GM18526 (cell line): ENCODE measurements around the gene RASL10B.

Source experiments
- POLR2A ChIP-seq: IDR thresholded peaks from 3 replicates; pipeline ENCODE4 v1.6.1; 2011; ENCODE audit not compliant: insufficient read length; ENCODE audit errors: extremely low read depth

The RASL10B gene

DNA sequence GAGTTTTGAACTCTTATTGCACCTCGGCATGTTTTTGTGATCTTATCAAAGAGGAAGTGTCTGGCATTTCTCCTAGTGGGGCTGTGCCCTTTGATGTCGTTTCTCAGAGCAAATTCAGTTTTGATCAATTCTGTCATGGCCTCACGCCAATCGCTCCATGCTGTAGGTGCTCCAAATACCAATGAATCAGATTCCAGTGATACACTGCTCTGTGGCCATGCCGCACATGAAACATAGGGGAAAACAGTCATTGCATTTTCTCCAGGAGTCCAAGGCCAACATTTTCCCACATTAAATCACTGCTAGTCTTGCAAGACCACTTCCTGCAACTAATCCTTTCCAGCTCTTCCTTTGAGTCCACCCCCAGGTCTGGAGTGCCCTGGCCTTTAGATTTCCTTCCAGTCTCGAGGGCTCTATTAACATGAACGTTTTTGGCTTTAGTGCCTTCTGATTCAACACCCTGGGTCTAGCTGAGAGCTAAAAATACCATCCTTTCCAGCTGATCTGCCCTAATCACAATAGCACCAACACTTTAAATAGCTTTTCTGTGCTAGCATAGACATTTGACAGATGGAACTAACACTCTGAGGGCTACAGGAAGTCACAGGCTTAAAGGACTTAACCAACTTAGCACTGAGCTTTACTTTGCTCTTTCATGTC, 18.2 kb upstream of the RASL10B start:
- TF ChIP-seq POLR2A: no peak

DNA sequence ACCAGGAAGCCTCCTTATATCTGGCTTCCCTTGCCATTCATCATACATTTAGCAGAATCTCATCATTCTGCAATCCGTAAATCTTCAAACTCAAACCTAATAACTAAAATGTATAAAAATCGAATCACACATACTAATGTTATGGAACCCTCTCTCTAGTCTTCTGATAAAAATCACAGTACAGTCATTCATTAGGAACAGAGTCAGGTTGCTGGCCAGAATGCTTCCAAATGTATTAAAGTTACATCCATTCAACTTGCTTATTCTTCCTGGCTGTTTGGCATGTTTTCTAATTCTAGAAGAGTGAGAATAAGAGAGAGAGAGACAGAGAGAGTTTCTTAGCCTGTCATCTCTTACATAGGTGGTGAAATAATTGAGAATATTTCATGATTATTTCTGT, 16.5 kb upstream of the RASL10B start:
- TF ChIP-seq POLR2A: no peak

DNA sequence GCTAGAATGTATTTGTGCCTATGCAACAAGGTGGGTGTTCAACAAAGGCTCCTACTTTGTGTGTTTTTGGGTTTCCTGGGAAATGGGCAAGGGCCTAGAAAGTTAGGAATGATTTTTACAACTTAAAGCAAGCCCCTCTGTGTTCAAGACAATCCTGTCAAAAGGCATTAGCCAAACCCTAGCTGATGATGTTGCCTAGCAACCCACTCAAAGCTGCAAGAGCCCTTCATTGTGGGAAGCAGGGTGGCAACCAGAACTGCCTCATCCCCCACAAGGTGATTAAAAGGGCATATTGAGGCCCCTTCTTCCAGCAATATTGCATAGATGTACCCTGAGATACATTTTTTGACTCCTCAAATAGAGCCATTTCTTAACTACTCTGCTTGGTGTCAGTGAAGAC, 16.0 kb upstream of the RASL10B start:
- no peak for TF ChIP-seq POLR2A

DNA sequence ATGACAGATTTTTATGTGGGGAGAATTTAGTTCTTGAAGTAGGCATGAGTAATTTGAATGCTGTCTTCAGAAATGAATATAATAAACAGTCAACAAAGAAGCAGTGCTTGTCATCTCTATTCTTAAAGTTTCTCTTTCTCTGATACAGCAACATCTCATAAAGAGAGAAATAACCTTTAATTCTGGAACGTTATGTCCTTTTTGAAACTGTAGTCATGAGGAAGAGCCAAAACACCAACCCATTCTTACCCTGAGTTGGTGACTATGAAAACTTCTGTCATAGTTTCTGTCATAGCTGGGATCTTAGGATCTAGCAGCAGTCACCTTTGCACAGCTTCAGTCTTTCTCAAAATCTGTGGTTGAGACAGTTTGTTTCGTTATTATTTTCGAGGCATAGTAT, 15.3 kb upstream of the RASL10B start:
- TF ChIP-seq POLR2A: no peak

DNA sequence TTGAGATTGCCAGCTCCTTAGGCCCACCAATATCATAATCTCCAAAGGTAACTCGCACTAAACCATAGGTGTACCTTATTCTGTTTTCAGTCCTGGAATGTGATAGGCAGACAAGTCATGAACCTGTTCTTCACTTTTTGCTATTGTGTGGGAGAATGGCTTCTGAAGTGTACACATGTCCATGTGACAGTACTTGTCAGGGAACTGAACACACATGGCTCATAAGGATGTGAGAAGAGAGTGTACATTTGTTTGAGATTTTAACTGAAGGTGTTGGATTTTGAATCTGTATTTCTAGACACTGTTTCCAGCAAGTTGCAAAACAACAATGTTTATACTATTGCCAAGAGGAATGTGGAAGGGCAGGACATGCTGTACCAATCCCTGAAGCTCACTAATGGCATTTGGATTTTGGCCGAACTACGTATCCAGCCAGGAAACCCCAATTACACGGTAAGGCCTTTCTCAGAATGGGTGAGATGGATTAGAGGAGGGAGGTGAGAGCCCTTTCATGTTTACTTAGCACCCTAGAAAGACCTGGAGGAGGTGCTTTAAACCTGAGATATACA, 14.5 kb upstream of the RASL10B start:
- TF ChIP-seq POLR2A: no peak

DNA sequence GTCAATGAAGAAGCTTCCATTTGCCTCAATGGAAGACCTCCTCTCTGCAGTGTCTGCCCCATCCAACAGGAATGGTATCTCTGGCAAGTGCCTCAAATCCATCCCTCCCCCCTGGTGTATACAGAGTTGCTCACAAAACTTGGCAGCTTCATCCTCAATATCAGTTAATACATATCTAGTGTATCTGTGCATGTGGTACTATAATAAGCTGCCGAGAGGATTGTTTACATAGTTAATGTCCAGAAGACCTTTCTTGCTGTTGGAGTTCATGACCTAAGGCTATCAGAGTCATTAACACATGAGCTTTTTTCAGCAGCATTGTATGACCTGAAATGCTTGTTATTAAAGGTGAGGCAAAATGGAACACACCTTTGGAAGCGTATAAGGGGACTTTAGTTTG, 14.0 kb upstream of the RASL10B start:
- no peak for TF ChIP-seq POLR2A

DNA sequence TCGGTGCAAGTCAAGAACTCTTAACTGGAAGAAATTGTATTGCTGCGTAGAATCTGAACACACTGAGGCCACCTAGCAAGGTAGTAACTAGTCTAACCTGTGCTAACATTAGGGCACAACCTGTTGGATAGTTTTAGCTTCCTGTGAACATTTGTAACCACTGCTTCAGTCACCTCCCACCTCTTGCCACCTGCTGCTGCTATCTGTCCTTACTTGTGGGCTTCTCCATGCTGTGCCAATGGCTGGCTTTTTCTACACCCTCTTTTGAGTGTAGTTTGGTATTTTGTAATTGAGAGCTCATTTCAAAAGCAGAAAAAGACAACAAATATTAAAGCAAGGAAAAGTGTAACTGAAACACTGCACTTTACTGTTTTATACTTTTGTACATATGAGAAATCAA, 7.7 kb upstream of the RASL10B start:
- no peak for TF ChIP-seq POLR2A

DNA sequence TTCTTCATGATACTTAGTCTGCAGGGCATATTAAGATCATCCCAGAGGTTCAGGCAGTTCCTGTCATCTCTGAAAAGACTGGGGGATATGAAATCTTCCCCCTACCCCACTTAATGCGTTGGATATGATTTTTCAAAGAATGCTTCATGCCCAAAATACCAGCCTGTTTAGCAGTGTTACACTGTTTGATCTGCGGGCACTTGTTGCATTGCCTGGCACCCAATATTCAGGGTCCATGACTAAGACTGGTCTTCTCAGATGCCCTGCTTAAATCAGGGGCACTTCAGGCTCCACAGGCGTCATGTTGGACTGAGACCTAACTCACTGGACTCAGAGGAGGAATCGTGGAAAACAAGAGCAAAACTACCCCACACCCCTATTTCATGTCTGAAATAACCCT, 6.4 kb upstream of the RASL10B start:
- TF ChIP-seq POLR2A: no peak

DNA sequence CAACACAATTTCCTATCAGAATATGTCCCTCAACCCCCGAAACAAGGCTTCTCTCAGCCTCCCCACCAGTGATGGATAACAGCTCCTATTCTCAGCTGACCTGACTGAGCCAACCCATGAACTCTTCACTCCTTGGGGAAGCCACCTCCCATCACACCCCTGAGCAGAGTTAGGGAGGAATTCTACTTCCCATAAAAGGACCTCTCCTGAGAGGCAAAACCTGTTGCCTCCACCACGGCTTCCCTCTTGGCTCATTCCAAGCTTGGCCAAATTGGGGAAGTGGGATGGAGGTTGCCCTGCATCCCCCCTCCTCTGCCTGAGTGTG, 5.7 kb upstream of the RASL10B start:
- no peak for TF ChIP-seq POLR2A

DNA sequence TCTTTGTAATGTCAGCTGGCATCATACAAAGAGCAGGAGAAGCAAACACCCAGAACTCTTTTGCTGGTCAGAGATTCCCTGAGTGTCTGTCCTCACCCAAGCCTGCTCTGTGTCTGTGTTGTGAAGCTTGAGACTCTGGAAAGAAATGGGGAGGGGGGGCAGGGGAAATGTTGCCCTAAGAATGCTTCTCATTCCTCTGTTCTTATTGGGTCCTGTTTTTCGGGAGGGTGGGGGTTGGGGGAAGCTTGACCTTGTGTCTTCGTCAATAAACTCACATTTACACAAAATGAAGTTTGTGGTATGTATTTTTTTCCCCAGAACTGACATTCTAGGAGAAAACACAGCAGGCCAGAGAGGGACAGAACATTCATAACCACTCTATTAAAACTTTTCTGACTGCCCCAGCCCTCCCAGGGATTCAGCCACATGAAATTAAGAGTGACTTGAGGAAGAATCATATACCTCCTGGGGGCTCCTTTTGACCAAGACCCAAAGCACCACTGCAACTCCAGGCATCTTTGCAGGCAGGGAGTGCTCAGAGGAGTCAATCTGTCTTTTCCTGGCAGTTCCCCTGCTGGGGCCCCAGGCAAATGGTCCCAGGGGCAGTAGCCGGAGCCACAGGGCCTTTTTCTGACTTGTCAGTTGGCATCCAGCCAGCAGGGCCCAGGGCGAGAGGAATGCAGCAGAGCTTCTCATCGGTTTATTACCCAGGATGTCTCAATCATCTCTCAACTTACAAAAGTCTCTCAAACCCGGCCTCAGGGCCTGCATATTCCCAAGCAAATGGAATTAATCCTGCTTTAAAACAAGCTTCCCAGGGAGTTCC, 5.1 kb upstream of the RASL10B start:
- no peak for TF ChIP-seq POLR2A

DNA sequence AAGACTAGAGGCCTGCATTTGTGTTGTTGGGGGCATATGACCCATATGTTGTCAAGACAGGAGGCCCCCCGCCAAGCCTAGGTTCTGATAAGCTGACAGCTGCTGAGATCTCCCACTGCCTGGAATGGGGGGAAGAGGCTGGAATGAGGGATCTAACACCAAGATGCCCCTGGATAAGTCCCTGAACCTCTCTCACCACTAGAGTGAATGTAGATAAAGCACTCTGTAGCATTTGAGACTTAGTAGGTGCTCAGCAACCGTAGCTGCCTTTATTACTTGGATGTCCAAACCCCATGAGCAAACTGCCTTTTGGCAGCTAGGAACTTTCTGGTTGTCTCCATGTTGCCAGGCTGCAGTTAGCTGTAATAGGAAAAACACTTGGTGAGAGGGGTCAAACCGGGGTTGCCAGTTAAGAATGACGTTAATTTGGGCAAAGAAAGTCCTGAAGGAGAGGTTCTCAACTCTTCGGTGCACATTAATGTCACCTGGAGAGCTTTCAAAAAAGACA, 4.4 kb upstream of the RASL10B start:
- no peak for TF ChIP-seq POLR2A

DNA sequence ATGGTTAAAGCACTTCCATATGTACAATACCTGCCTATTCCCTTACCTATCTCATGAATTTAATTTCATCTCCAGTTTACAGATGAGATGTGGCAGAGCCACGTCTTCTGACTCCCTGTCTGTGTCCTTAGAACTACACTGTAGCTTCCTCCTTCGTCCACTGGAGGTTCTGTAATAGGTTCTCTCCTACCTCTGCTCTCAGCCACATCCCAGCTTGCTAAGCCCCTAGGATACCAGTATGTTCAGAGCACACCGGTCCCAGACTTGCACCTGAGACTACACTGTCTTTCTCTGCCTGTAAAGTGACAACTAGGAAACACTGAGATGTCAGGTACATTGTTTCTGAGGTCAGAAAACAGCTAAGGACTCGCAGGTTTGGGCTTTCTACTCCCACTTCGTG, 3.8 kb upstream of the RASL10B start:
- TF ChIP-seq POLR2A: no peak

DNA sequence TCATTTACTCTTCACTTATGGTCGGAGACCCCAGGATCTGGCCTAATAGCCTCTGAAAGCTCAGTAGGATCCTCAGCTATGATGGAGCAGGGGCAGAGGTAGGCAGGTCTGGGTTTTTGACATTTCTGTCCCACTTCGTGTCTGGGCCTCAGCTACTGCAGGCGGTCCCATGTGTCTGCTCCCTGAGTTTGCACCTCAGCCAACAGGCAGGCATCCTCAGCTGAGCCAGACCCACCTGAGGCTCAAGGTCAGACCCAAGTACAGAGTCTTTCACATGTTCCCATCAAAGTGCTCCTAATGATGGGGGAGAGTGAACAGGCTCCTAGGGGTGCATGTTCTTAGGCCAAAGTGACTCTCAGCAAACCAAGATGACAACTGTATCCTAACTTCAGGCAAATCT, 2.9 kb upstream of the RASL10B start:
- TF ChIP-seq POLR2A: no peak

DNA sequence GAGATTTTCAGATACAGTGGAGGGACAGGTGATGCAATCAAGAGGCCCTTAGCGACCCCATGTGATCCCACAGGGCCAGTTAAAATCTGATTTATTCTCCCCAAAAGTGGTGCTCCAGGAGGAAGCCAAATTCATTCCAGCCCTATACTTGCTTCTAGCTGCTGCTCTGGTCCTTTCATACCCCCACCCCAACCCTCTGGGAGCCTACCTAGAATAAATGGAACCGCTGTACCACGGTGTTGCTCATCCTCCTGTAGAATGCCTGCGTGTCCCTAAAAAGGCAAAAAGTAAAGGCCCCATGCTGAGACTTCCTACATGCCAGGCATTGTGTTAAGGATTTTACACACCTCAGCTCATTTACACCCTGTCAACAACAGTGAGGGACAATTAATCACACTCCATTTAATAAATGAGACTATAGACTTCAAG, 2.0 kb upstream of the RASL10B start:
- TF ChIP-seq POLR2A: no peak

DNA sequence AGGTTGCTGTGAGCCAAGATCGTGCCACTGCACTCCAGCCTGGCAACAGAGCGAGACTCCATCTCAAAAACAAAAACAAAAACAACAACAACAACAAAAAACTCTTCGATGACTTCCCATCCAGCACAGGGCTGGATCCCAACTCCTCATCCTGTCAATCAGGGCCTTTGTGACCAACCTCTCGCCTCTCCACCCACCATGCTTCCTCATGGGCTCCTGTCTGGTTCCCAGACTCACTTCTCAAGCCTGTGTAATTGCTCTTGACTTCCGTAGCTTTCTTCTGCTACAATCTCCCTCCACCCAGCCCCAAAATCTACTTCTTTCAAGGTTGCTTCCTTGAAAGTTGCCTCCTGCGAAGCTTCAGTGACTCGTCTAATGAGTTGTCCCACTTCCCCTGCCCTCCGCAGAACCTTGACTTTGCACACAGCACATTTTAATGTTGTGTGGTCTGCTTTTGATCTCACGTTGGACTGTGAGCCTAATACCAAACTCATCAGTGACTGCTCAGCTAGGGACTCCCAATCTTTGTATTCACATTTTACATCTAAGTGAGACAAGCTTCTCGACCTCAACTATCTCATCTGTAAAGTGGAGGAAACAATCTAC, 936 bp upstream of the RASL10B start:
- no peak for TF ChIP-seq POLR2A

DNA sequence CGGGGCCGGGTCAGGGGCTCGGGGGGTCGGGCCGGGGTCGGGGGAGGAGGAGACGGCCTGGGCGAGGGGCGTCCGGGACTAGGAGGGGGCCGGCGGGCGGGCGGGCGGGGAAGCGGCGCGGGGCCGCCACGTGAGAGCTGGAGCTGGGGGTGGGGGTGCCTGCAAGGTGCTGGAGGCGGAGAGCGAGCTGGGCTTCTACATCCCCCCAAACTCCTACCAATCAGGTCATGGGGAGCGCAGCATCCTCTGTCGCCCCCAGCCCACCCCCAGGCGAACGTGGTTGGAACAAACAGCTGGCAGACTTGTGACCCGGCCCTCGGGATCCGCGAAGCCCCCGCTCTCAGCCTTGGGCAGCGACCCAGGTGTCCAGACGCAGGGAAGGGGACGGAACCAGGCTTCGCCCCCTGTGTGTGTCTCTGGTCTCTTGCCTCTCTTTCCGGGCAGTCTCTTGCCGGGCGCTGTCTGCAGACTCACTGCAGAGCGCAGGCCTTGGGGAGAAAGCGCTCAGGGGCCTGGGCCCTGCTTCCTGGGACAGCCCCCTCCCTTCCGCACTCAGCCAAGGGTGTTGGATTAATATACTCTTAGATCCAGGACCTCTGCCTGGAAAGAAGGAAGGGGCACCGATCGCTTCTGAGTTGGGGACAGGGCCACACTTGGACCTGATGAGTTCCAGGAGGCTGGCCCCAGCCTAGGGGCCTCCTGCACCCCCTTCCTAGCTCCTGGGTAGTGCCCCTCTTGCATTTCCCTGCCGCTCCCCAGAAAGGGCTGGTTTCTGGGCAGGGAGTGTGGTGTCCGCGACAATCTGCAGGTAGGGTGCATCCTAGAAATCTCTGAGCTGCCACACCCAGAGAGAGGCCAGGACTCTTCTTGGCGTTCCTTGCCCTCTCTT, 722 bp downstream of the RASL10B start:
- TF ChIP-seq POLR2A: no peak

DNA sequence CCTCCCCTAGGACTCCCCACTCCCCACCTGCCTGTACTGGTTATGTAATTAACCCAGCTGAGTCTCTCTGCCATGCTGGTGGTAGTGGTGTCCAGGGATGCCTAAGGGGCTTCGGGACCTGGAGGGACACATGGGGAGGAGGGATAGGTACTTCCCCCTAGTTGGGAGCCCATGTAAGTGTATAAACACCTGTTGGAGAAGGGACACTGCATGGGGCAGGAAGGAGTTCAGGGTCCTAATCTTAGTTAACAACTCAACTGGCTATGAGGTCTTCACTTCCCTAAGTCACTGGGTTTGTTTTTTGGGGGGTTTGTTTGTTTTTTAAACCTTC, 1.3 kb downstream of the RASL10B start:
- no peak for TF ChIP-seq POLR2A
